Chondrocyte (in vitro differentiated cells): ENCODE data around the gene RNH1. TPM values are rescaled to one million over a fixed set of nuclear protein-coding genes. Genes with fewer than 3 reads are reported as not detected.

Source experiments
- DNase-seq: peaks from one replicate; pipeline ENCODE4 v3.0.0; 2021; ENCODE audit warnings: mixed read lengths, low spot score
- H3K27ac Mint-ChIP-seq: one replicate; pipeline ENCODE4 v1.8.0; 2021; ENCODE audit warnings: mild to moderate bottlenecking, moderate library complexity, mixed read lengths; ENCODE audit not compliant: unreplicated experiment
- H3K27me3 Mint-ChIP-seq: 2 replicates; pipeline ENCODE4 v1.8.0; 2021; ENCODE audit warnings: low read depth, mixed read lengths
- H3K36me3 Mint-ChIP-seq: 2 replicates; pipeline ENCODE4 v1.8.0; 2021; ENCODE audit warnings: low read depth, mixed read lengths
- H3K4me1 Mint-ChIP-seq: 2 replicates; pipeline ENCODE4 v1.8.0; 2021; ENCODE audit warnings: low read depth, mild to moderate bottlenecking, mixed read lengths
- H3K4me3 Mint-ChIP-seq: one replicate; pipeline ENCODE4 v1.8.0; 2021; ENCODE audit warnings: mild to moderate bottlenecking, moderate library complexity, mixed read lengths; ENCODE audit not compliant: unreplicated experiment
- H3K9me3 Mint-ChIP-seq: 2 replicates; pipeline ENCODE4 v1.8.0; 2021; ENCODE audit warnings: low read depth, mixed read lengths
- long read RNA-seq: library from polyadenylated mRNA; stranded (forward); transcript quantifications from one replicate; pipeline ENCODE4 v2.0.0, GENCODE V29; 2021
- total RNA-seq: library from RNA; stranded (reverse); gene quantifications from 3 replicates; pipeline ENCODE4 v1.2.1, GENCODE V29; 2021
- TF ChIP-seq, protein P1 (sequence below): fragments of 200-600 bp; sonication (generic); IDR thresholded peaks from 2 replicates; pipeline ENCODE4 v1.5.0; 2021; ENCODE audit warnings: antibody characterized with exemption, mild to moderate bottlenecking, moderate library complexity

RNH1 gene
- 146 to 166 TPM (median 161 TPM) in 3 replicates for total RNA-seq
- long read RNA-seq, transcript RNH1-203 (10 exons, 1,722 nt) = minor isoform, 128 of 574 reads
- long read RNA-seq, transcript RNH1-204 (10 exons, 1,864 nt) = minor isoform, 20 of 574 reads
- long read RNA-seq, transcript RNH1-202 (10 exons, 1,791 nt) = major isoform, 289 of 574 reads
- long read RNA-seq, transcript RNH1-205 (11 exons, 2,014 nt) = minor isoform, 31 of 574 reads
- long read RNA-seq, partial matches to known transcripts = 14 of 574 reads
- long read RNA-seq, other reads (novel, unspliced or antisense) = 60 of 574 reads

- H3K4me3 Mint-ChIP-seq = peak within 1 kb of the TSS; percentile 93
- TF ChIP-seq, protein P1, sequence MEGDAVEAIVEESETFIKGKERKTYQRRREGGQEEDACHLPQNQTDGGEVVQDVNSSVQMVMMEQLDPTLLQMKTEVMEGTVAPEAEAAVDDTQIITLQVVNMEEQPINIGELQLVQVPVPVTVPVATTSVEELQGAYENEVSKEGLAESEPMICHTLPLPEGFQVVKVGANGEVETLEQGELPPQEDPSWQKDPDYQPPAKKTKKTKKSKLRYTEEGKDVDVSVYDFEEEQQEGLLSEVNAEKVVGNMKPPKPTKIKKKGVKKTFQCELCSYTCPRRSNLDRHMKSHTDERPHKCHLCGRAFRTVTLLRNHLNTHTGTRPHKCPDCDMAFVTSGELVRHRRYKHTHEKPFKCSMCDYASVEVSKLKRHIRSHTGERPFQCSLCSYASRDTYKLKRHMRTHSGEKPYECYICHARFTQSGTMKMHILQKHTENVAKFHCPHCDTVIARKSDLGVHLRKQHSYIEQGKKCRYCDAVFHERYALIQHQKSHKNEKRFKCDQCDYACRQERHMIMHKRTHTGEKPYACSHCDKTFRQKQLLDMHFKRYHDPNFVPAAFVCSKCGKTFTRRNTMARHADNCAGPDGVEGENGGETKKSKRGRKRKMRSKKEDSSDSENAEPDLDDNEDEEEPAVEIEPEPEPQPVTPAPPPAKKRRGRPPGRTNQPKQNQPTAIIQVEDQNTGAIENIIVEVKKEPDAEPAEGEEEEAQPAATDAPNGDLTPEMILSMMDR = no peak
- H3K27ac Mint-ChIP-seq = peak within 1 kb of the TSS; percentile 100
- DNase-seq = peak; percentile 100
- no peaks in the 10 kb centered on the region for H3K9me3 Mint-ChIP-seq
- peaks cover 40% of the 10 kb centered on the region for H3K4me1 Mint-ChIP-seq
- peaks cover 7% of the 10 kb centered on the region for H3K36me3 Mint-ChIP-seq
- H3K27me3 Mint-ChIP-seq = no peaks in the 10 kb centered on the region
Measured at GRCh38 chr11:506995-507726, at the start of gene RNH1. TSS of gene RNH1 (minus strand) at chr11:507242. CDS start at chr11:502162, 5,080 bp downstream.

DNA sequence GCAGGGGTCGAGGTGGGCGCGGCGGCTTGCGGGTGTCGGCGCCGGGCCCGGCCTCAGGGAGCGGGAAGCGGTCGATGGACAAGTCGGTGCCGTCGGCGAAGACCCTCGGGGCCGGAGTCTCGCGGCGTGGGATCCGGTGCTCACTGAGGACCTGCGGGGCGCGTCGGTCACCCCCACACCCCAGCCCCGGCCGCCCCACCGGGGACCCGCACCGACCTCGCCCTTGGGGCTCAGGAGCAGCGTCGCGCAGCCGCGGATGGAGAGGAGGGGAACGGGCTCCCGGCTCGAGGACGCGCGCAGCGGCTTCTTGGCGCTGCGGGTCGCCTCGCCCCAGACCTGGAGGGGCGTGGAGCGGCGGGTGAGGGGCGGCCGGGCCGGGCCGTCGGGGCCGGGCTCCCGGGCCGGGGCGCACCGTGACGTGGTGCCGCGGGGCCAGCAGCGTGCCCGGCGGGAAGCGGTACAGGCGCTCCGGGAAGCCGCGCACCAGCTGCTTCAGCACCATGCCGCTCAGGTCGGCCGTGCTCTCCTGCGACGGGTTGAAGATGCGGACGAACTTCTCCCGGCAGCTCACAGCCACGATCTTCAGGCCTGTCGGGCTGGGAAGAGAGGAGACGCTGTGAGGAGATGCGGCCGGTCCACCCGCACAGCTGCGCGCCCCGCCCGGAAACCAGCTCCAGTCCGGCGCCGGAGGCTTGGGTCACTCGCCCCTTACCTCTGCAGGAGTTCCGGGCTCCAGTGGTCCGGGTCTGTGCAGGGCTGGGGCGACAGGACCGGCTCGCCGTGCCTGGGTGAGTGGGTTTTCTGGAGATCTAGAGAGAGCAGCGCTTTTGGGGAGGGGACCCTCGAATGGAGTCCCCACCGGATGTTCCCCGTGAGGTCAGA is 49.0 kb upstream of the RNH1 start:
- peaks cover 8% of the 10 kb centered on the region for H3K27me3 Mint-ChIP-seq
- no peak for DNase-seq
- peaks cover 3% of the 10 kb centered on the region for H3K36me3 Mint-ChIP-seq
- TF ChIP-seq, protein P1 = no peak
- H3K27ac Mint-ChIP-seq = no peak overlapping the region
- no peak overlapping the region for H3K4me3 Mint-ChIP-seq
- no peaks in the 10 kb centered on the region for H3K9me3 Mint-ChIP-seq
- peaks cover 5% of the 10 kb centered on the region for H3K4me1 Mint-ChIP-seq

DNA sequence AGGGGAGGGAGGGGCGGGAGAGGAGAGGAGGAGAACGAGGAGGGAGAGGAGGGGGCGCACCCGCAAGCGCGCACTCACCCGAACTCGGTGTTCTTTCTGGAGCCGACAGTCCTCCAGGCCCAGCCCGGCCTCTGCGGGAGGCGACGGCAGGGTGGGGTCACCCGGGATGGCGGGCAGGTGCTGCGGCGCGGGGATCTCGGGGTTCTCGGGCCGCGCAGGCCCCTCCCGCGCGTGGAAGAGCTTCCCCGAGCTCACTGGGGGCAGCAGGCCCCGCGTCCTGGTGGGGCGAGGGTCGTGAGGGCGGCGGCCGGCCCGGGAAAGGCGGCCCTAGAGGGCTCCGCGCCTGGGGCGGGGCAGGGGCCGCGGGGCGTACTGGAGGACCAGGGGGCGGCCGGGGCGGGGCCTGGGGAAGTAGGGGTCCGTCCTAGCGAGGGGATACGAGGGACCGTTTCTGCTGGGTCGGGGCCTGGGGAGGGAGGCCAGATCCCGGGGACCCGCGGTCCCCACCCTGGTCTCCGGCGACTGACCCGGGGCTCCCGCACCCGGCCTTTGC is 48.3 kb upstream of the RNH1 start:
- Mint-ChIP-seq H3K27ac (no peak overlapping the region), H3K27me3 (peaks cover 8% of the 10 kb centered on the region), H3K4me3 (no peak overlapping the region), H3K36me3 (peaks cover 3% of the 10 kb centered on the region), H3K9me3 (no peaks in the 10 kb centered on the region), H3K4me1 (peaks cover 5% of the 10 kb centered on the region)
- TF ChIP-seq, protein P1 = peak; percentile 65
- DNase-seq = no peak

GRCh38 chr11:554428-555226 is 47.6 kb upstream of the RNH1 start:
- Mint-ChIP-seq H3K4me1 (no peaks in the 10 kb centered on the region), H3K36me3 (peaks cover 3% of the 10 kb centered on the region), H3K4me3 (no peak overlapping the region), H3K9me3 (no peaks in the 10 kb centered on the region), H3K27ac (no peak overlapping the region), H3K27me3 (peaks cover 8% of the 10 kb centered on the region)
- TF ChIP-seq, protein P1 = peak; percentile 77
- DNase-seq = no peak
